DMS79 (cell line): ENCODE data around the gene C3orf62.

ENCODE experiments used
- DNase-seq: peaks from one replicate; lab custom pipeline; 2025; lab: John Stamatoyannopoulos, UW

Gene C3orf62

DNA sequence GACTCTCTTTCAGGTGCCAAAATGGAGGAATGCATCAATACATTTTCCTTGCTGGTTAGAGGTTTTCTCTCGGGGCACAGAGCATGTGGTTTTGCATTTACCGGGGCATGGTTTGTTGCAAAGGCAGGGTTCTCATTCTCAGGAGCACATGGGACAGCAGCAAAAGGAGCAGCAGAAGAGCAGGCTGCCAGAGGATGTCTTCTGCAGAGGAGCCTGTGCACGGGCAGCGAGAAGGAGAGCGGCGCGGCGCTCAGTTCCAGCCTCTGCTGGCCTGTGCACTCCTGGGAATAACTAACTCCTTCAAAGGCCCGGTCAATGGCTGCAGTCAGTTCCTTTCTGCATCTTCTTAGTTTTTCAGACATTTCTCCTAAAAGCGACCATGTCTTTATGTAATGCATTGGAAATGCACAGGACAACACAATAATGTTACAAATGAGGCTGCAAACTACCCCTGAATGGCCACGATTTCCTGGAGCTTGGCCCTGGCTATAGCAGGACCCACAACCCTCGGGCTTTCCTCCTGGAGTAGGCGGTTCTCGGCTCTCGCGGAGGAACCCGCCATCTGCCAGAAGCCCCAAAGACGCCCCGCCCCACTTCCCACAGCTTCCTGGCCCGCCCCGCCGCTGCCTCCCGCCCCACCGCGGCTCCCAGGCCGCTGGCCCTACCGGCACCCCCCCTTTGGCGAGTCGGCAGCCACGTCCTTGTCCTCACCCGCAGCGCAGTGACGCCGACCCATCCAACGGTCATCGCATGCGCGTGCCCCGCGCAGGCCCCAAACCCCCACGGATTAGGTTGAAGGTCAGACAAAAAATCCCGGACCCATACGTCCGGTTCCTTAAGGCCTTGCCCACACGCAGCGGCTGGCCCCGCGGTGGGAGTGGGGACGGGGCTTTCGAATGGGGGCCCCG, at the start of gene C3orf62:
C3orf62 (minus strand) TSS at position 758 of the 908 bp plus-strand sequence; CDS start at position 398, 360 bp downstream.
- DNase-seq: no peak

DNA sequence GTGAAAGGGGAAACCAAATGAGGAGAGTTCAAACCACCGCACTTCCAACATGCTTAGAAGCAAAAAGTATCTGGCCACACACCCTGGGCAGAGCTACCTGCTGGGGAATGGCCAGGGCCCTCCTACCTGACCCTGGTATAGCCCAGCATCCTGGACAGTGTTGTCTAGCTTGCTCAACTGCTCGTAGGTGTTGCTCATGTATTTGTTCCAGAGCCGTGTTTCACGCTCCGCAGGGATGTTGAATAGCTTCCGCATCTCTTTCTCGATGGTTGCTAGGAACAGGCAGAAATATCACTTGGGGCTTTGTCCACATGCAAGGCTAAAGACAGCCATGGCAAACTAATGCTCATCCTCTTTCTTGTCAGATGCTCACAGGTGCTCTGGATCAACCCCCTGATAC, 47.7 kb upstream of the C3orf62 start:
- no peak for DNase-seq

DNA sequence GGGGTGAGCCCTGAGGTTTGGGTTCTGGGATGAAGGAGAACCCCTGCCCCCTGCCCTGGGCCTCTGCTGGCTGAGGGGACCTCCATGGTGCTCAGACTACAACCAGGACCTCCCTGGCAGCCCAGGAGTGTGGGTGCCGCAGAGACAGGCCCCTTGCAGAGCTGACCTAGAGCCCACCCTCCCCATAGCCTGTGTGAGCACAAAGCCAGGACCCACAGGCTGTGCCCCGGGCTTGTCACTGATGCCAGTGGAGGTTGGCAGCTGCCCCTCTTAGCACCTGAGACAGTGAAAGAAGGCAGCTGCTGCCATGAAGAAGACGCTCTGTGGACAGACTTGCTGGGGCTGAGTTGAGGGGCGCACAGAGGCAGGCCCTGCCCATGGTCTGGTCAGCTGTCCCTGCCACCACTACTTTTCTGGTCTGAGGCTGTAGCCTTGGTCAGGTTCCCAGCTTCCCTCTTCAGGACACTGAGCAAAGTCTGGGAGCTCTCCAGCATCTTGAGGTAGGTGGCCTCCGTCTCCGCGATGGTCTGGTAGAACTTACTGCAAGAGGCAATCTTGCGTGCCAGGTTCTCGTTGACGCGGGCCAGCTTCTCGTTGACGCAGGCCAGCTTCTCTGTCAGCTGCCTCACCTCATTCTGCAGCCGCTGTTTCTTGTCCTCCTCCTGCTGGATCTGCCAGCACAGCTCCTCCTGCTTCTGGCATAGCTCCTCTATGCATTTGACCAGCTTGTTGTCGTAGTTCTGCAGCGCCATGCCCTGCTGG, 39.8 kb upstream of the C3orf62 start:
- DNase-seq: no peak

DNA sequence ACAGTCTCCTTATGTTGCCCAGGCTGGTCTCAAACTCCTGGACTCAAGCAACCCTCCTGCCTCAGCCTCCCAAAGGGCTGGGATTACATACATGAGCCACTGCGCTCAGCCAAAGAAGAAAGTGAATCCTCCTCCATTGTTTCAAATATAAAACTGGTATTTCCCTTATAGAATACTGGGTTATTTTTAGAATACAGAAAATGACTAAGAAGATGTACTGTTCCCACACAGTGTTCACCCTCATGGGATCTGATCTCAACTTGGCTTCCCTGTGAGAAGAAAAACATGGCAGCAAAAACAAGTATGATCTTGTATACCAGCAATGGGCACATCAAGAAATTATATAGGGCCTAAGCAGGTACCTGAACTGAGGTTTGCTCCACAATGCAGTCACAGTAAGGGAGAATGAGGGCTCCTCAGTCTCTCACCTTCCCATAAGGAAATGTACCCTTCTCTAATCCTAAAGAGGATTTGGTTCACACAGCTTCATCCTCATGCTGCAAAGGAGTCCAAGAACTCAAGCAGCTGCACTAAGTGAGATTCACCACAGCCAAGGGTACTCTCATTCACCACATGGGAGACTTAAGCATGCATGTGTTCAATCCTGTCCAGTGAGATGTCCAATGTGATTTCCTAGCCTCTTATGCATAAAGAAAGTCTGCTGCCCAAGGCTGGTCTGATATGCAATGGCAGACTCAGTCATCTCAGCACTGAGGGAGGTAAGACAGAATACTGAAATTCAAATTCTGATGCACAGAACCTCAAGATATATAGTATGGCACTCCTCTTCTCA, 37.1 kb upstream of the C3orf62 start:
- DNase-seq: no peak

DNA sequence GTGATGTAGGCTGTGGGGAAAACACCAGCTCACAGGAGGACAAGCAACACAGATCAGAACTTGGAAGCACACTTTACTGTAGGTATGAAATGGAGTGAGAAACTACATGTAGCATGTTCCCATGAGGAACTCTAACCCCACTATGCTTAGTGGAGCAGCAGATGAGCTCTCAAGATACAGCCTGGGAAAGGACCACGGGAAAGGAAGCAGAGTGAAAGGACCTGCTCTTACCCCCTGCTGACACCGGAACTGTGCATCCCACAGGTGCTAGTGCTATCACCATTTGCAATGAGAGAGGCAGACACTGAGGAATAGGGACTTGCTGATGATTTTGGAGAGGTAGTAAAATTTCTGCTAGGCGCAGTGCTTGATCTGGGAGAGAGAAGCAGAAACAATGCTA, 34.3 kb upstream of the C3orf62 start:
- no peak for DNase-seq

DNA sequence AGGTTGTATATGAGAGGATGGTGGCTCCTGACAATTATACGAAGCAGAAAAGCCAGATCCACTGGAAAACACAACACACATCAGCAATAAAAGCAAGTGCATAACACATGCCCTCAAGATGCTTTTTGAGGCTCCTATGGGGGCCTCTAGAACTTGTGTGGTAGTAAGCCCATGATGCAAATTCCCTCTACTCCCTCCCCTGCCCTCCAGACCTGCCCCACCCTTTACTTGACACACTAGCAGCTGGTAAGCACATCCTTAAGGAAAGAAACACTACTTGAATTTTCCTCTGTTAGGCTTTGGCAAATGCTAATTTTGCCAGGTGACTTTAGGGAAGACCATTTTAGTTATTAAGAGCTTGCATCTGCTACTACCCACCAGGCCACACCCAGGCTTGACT, 33.6 kb upstream of the C3orf62 start:
- DNase-seq: no peak

DNA sequence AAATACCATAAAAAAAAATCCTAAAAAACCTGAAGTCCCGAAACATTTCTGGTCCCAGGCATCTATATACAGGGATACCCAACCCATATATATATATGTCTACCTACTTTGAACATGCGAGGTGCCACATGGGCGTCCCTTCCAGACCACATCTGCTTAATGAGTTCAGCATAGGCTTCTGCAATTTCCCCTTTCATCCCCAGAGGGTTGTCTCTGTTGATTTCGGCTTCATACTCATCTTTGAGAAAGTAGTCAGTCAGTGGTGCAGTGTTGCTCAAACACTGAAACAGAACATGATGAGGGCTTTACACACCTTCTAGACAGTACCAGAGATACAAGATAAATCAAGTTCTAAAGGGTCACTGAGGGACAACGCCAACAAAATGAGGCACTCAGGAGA, 28.6 kb upstream of the C3orf62 start:
- DNase-seq: no peak

DNA sequence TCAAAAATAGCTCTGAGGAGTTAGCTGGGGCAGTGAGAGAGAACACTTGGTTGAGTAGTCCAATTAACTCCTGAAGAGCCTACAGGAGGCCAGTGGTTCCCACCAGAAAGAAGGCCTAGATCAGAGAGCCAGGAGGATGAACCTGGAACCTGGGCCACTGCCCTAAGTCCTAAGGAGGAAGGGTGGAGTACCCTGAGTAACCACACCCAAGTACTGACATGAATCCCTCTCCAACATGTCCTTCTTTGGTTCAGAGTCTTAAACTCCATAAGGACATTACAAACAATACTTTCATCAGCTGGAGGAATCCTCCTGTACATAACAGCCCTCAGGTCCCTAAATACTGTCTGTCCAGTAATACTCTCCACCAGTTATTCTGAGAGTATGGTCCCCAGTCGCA, 25.6 kb upstream of the C3orf62 start:
- DNase-seq: no peak

DNA sequence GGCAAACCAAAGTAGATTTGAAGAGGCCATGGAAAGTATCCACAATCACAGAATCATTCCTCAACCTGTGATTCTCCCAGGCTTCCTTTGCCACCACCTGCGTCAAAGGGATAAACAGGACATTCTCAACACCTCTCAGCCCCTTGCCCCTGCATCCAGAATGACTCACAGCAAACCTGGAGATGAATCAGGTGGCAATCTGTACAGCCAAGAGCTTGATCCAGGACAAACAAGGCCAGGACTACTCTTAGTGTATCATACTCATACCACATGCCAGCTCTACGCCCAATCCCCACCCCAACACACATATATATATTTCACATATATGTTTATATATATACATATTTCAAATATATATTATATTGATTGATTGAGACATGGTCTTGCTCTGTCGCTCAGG, 23.6 kb upstream of the C3orf62 start:
- DNase-seq: no peak

DNA sequence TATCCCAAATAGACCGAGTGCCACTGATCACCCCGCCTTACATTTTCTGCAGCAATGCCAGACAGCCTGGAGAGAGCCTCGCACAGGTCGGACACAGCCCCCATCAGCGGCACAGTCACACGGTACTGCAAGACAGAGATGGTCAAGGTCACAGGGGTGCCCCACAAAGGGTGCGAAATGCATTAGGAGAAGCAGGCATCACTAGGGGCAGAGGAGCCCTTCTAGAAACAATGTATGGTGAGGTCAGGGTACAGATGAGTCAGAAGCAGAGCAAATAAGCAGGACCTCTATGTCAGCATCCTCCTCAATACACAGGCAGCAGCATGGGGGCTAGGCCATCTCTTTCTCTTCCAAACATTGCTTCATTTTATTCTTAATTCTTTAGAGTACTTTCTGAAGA, 21.5 kb upstream of the C3orf62 start:
- DNase-seq: no peak

DNA sequence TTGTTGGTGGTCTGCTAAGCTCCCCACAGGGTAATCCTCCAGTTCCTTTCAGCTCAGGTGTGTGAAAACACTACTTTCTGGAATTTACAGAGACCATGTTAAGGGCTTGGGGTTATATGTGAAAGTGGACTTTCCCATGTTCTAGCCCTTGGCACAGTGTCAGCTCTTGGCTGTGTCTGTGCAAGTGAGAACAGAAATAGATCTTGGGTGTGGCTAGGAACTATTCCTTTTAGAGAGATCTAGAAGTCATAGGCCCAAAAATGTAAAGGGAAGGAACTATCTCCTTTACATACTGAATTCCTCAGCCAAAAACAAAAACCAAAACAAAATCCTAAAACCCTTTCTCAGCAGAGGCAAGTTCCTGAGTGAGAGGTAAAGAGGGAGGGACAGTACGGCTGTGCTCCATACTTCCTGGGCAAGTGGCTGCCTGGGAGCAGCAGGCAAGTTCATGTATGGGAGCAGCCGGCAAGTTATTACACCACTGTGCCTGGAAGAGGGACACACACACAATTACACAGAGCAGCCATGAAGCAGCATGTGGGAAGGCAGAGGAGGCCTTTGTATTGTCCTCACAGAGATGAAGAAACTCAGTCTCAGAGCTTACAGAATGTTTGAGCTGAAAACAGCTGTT, 19.9 kb upstream of the C3orf62 start:
- DNase-seq: no peak

DNA sequence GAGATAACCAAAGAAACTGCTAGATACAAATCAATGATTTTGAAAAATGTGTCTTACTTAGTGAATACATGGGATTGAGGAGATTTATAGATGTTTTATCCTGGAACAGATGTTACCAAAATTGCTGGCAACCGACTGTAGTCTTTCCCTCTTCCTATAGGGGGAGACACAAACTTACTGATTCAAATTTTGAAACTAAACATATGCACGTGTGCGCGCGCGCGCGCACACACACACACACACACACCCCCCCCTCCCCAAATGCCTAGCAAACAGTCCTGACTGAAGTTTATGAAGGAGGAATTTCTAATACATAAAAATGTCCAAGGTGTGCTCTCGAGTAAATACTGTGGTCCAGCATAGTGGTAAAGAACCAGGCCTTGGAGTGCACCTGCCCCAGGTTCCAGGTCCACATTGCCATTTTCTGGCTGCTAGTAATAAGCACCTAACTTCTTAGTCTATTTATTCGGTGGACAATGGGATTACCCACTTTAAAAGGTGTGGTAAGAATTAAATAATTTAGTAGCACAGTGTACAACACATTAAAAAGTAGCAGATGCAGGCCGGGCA, 18.5 kb upstream of the C3orf62 start:
- no peak for DNase-seq

DNA sequence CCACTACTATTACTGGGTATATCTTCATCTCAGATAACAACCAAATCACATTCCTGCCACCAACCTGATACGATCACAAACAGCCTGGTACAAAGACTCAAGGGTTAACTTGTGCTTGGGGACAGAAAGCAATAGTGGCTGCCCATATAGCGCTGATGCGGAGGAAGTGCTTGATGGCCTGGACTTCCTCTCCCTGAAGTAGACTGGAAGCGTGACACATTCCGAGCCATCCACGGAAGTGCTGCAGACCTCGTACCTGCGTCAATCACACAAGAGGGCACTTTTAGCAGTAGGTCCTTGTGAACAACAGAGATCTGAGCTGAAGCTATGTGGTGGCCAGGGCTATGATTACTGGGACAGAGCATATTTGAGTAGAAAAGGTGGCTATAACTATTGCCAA, 17.3 kb upstream of the C3orf62 start:
- DNase-seq: no peak

DNA sequence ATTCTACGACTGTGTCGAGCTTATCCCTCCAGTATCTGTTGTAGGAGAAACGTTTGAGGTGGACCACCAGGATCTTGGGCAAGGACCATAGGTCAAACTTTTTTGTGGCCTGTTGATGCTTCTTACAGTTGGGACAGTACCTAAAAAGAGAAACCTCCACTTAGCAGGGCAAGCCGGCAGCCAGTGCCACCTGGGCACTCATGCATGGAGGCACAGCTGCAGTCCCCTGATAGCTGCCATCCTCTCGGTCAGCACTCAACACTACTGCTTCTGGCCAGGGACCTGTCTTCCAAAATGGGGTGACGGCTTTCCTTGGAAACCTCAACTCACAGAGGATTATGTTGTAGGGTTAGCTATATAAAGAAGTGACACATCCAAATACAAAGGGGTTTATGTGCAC, 7.0 kb upstream of the C3orf62 start:
- no peak for DNase-seq

DNA sequence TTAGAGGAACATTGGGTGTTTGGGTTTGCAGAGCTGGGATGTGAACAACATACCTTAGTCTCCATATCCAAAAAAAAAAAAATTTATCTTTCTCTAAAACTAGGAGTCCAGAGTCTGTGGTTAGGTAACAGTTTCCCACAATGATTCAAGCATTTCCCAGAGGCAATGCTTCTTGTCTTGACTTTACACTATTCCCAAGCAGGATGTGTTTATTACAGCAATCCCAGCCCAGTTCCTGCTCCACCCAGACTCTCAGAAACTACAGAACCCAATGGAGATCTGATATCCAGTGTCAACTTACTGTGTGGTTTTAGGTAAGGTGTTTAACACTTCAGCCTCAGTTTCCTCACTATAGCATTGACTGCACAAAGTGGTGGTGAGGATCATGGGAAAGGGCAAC, 2.3 kb upstream of the C3orf62 start:
- DNase-seq: no peak

DNA sequence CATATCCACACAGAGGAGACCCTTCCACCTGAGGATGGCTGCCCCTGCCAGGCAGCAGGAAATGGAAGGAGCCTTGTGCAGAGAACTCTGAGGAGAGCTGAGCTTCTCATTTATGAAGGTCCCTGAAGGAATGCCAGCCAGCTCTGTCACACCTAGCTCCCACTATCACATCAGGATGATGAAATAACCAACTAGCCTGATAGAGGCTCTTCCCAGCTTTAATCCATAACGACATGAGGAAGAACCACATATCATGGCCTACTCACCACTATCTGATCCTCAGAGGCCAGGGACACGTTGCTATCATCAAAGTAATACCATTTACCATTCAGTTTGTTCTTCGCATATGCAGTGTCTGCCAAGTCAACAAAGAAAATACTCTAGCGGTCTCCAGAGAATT, 1.5 kb upstream of the C3orf62 start:
- DNase-seq: no peak

DNA sequence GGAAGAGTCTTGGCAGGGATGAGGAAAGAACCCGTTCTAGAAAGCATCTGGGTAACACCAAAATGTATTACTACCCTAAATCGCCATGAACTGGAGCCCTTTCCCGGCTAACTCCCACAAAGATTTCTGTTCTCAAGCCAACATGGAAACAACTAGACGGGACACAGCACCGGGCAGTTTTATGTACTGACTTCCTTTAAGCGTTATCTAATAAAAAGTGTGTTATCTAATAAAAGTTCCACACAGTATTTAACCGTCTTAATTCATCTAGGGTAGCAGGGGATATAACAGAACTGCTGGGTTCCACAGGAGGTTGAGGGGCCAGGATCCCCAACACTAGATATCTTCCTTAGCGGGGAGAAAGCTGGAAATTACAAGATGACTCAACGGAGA, 347 bp upstream of the C3orf62 start:
- DNase-seq: no peak

DNA sequence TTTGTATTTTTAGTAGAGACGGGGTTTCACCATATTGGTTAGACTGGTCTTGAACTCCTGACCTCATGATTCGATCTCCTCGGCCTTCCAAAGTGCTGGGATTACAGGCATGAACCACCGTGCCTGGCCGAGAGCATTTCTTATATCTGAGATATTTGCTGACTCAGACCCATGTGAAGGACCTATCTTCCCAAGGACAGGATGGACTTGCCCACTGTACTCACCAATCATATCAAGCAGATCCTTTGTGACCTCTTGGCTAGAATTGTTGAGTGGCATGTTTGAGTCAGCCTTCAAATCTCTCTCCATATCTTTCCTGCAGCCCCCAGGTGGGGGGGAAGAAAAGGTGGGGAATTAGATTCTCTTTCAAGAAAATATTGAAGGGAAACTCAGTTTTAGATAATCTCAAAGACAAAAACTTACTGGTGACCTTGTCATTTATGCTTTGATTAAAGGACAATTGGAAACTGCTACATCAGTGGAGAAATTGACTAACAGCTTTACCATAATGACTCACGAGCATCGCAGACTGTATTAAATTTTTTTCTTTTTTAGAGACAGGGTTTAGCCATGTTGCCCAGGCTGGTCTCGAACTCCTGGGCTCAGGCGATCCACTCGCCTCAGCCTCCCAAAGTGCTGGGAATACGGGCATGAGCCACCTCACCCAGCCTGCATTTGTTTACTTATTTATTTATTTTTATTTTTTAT, 3.1 kb downstream of the C3orf62 start:
- DNase-seq: no peak

DNA sequence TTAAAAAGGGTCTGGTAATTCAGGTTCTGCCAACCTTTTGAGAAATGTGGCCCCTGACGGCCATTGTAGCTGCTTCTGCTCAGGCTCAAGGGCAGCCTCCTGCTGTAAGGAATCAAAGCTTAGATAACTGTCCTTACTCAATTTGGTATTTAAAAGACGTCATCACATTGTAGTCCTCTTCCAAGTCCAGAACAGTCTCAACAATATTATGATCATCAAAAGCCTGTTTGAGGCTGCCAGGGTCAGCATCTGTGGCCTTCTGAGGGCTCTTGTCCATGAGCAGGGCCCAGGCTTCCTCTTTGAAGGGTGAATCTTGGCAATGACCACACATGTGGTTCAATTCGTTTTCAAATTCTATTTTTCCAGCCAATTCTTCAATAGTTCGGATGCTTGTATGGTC, 6.0 kb downstream of the C3orf62 start:
- DNase-seq: no peak

DNA sequence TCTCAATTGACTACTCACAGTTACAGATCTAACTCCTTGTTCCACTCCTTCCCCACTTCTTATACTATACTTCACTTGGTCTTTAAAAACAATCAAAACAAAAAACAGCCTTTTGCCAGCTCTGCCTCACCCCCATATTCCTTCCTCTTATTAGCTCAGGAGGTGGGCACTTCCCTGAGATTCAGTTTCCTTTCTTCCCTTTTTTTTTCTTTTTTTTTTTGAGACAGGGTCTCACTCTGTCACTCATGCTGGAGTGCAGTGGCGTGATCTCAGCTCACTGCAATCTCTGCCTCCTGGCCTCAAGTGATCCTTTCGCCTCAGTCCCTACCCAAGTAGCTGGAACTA, 6.9 kb downstream of the C3orf62 start:
- no peak for DNase-seq

DNA sequence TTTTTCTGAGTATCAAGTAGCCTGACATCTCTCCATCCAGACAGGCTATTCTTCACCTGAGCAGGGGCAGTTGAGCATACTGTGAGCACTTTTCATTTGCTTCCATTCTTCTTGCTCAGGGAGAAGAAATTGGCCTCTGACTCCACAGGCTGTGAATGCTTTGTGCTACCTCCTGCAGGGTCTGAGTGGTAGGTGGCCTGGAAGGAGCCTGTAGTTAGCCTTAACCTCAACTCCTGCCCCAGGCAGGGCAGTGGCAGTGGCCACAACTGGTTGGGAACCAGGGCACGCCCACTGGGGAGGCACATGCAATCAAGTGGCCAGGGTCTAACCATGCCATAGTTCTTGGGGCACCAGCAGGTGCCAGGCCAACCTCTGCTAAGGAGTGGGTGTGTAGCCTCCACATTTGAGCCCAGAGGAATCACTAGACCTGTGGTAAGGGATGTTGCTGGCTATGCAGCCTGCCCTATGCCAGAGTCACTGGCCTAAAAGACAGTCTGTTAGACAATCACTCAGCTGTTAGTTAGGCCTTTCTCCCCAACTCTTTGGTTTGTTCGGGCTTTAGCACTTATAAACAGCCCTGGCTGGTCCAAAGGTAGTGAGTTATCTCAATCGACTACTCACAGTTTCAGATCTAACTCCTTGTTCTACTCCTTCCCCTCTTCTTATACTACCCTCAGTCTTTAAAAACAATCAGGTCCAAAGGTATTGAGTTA, 7.4 kb downstream of the C3orf62 start:
- no peak for DNase-seq
